GM21423 (cell line): ENCODE measurements around the gene ABCA12.
A peak's percentile ranks its signal among the peaks of the same experiment; 100 is the strongest.

Experiments used
- ATAC-seq: cut with Tn5 transposase; IDR thresholded peaks from one replicate; pipeline ENCODE4 v1.9.1; 2021; ENCODE audit warnings: mild to moderate bottlenecking, moderate library complexity; ENCODE audit not compliant: unreplicated experiment

The ABCA12 gene

DNA sequence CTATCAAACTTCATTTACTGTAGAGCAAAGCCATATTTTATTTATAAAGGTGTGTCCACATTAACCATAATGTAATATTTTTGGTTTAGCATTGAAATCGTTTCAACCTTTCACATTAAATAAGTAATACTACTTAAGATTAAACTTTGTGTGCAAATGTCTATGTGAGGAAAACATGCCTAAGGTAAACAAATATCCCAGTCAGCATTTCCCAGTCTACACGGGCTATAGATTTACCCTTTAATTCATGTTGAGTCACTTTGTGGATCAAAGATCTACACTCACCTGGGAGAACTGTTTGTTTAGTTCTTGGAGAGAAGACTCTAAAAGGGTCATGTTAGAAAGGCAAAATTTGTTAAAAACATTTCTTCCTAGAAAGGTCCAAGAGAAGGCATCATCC, 89.1 kb downstream of the ABCA12 start:
- ATAC-seq, result no peak

GRCh38 chr2:215038421-215038820, 100.0 kb downstream of the ABCA12 start:
- ATAC-seq, result no peak

- no peak for ATAC-seq
Measured at GRCh38 chr2:215036314-215036713, 102.1 kb downstream of the ABCA12 start.

DNA sequence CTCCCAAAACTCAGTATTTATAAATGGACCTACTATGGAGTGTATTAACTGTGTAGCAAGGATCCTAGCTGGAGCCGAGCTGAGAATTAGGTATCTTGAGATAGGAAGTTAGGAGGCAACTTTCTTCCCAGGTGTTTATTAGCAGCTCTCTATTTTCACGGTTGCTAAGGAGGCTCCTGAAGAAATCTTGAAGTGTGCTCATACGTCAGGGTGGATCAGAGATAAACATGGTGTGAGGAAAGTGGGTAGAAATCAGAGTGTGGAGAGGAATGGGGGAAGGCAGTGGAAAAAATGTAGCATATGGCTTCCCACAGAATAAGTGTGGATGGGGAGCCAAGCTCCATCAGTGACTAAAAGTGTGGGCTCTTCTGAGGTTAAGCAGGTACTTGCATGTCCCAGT, 104.3 kb downstream of the ABCA12 start:
- ATAC-seq, result no peak

GRCh38 chr2:215032153-215032552, 106.3 kb downstream of the ABCA12 start:
- no peak for ATAC-seq

DNA sequence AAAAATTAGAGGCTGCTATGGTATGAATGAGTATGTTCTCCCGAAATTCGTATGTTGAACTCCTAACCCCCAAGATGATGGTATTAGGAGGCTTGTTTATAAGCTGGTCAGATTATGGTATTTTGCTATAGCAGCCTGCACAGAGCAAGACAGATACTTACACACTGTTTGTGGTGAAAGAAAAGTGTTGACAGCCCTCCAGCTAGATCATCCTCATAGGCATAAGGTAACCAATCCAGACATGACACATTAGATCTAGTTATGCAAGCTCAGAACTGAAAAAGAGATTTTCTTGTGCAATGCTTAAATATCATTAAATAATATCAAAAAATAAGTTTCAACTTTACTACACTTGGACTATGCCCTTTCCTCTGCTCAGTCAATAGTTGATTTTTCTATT, 107.1 kb downstream of the ABCA12 start:
- ATAC-seq, result no peak

GRCh38 chr2:215029936-215030335, 108.5 kb downstream of the ABCA12 start:
- no peak for ATAC-seq

DNA sequence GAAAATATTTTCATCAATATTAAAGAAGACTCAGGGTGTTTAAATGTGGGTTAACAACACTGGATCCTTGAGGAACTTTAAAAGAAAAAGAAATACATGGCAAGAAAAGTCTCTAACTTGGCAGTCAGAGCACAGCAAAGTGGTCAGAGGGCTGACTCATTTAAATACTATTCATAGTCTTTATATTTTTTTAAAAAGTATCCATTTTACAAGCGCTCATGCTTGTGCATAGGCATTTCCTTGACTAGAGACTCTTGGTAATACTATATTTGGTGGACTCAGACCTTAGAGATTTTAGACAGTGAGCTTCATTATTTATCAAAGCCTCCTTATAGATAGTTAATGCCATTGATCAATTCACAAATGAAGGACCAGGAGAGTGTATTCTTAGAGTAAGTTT, 110.2 kb downstream of the ABCA12 start:
- ATAC-seq, result no peak

DNA sequence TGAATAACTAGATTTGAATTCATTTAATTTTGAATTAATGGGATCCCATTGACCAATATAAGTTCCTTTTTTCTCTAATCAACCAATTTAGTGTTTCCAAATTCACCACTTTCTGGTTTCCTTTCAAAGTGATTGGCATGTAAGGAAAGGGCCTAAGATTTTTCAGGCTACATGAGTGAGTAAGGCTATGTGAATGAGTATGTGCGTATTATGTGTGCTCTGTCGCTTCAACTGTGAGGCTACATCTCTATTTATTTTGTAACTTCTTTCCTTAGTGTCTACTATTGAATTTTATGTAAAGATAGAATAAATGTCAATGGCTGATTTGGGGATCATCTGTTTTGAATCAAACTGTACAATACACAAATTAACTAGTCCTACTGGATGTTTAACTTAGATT, 110.6 kb downstream of the ABCA12 start:
- ATAC-seq, result no peak

- no peak for ATAC-seq
Measured at GRCh38 chr2:215022910-215023309, 115.5 kb downstream of the ABCA12 start.

DNA sequence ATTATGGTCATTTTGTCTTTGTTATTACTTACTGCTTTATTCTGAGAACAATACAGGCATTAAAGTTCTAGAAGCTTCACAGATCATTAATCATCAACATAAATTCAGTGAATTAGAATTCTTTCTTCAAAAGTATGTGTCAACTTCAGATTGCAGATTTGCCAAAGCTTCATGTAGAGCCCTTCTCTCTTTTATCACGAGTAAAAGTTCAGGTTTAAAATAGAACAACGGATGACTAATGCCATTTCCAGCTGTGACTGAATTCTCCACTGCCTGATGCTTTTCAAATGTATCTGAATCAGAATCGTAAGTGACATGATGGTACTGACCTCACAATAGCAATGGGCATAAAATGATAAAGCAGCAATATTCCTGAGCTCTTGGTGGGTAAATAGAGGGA, 116.0 kb downstream of the ABCA12 start:
- no peak for ATAC-seq

- no peak for ATAC-seq
Measured at GRCh38 chr2:215020283-215020682, 118.1 kb downstream of the ABCA12 start.

- ATAC-seq, result no peak
Measured at GRCh38 chr2:215019521-215020145, 118.8 kb downstream of the ABCA12 start.

GRCh38 chr2:215019085-215019484, 119.3 kb downstream of the ABCA12 start:
- ATAC-seq, result no peak

DNA sequence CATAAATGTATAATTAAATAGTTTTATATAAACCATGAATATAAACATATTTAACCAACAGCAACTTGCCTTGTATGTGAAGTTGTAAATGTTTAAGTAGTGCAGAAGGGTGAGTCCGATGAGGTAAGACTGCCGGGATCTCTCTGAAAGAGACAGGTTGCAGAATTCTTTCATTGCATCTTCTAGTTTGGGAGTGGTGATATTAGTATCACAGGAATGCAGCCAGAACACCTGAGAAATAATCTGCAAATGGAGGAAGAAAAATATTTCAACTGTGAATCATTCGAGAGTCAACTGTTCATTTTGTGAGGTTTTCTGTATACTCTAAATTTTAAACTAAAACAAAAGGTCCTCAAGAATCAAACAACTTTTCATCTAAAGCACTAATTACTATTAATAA, 123.0 kb downstream of the ABCA12 start:
- ATAC-seq, result no peak

DNA sequence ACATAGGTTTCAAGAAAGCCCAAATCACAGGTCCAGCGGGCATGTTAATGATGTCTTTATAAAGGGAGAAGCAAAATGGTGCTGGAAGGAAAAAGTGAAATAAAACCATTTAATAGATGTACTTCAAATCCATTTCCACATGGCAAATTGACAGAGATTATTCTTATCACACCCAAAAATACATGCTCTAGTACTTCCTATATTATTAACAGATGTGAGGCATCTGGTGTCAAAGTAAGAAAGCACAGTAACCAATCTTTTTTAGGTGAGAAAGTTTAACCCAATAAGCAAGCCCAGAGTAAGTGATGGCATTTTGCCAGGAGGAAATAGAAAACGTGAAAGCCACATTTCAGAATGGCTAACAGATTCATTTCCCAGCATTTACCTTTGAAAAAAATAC, 128.0 kb downstream of the ABCA12 start:
- no peak for ATAC-seq

DNA sequence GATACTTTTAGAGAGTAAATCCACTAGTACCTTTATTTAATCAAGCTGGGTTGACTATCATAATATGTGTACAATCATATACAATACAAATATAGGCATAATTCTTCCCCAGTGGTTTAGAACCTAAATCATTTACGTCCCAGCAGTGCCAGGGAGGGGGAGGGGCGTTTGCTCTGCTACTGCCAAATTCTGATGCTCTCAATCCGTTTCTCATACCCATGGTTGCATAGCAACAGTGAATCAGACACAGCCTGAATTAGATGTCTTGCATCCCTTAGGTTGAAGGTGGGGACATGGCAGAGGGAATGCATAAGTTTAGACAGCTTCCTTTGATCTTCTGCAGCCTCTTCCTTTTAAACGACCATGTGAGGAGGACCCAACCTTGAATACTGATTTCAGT, 135.4 kb downstream of the ABCA12 start:
- no peak for ATAC-seq

DNA sequence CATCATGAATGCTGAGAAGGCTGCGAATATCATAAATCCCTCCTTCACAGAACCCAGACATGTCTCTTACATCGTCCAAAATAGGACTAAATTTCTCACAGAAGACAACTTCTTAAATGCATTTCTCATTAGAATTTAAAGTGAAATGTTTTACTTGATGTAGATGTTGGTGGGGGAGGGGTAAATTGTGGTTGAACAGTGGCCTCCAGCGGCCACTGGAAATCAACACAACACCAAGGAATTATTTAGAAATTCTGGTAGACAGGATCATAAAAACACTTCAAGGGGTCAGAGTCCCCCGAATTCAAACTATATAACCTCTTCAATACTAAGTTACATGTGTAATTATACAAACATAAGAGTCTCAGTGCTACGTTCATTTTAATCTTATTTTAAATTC, 135.9 kb downstream of the ABCA12 start:
- no peak for ATAC-seq

DNA sequence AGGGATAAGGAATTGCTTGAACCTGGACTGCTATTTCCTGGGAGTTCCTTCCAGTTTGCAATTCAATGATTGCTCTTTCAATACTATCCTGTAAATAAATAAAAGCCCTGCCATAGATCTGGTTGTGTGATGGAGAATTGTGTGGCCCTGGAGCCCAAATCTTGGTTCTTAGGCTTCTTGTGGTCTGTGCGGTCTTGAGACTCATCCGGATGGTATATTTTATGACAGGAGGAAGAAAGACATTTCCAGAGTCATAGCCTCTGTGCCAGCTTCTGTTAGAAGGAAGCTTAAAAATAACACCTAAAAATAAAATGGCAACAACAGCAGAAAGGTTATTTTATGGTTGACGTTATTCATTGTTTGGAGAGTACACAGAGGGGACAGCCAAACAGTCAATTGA, 137.7 kb downstream of the ABCA12 start:
- ATAC-seq, result no peak

GRCh38 chr2:214995926-214996670, 142.3 kb downstream of the ABCA12 start:
- peak; percentile 90 for ATAC-seq

DNA sequence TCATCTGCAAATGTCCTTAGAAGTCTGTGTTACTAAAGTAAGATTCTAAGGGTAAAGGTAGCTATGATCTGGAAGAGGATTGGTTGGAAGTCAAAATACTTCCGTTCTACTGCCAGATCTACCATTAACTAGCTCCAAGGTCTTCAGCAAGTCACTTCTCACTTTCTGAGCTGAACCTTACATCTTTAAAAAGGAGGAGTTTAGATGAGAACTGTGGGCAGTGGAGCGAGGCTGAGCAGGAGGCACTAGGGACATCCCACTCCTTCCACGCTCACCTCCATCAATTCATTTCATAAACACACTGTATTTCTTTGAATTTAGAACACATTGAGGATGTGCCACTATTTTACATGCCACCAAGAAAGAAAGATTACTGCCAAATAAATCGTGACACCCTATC, 143.0 kb downstream of the ABCA12 start:
- ATAC-seq, result no peak

- ATAC-seq, result no peak
Measured at GRCh38 chr2:214992911-214993310, 145.5 kb downstream of the ABCA12 start.

DNA sequence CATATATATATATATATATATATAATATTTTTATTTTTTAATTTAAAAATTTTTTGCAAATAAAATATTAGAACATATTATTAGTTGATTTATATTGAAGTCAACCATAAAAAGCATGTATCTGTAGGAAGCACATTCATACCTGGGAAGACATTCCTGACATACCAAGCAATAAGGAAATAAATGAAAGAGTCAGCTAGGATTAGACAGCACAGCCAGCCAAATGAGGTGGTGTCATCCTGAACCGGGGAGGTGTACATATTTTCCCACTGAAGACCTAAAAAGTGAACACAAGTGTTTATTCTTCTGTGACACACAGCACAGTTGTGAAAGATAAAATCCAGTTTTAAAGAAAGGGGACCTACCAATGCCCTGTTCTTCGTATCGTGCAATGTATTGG, 149.2 kb downstream of the ABCA12 start:
- no peak for ATAC-seq
